HL-60 (cell line): ENCODE data around the gene LAMP5.

ENCODE experiments used
- GABPA ChIP-seq: IDR thresholded peaks from 2 replicates; pipeline ENCODE4 v1.6.1; 2012; ENCODE audit warnings: low read depth
- POLR2AphosphoS5 ChIP-seq: IDR thresholded peaks from 2 replicates; pipeline ENCODE4 v1.6.1; 2012; ENCODE audit warnings: low read depth
- TF ChIP-seq, protein P1 (sequence below): IDR thresholded peaks from one replicate; pipeline ENCODE4 v1.5.1; 2011; ENCODE audit warnings: low read length, control low read depth, inconsistent platforms; ENCODE audit not compliant: insufficient read depth
- TF ChIP-seq, protein P2 (sequence below): IDR thresholded peaks from 2 replicates; pipeline ENCODE4 v1.6.1; 2012; ENCODE audit warnings: low read depth; ENCODE audit not compliant: insufficient replicate concordance

DNA sequence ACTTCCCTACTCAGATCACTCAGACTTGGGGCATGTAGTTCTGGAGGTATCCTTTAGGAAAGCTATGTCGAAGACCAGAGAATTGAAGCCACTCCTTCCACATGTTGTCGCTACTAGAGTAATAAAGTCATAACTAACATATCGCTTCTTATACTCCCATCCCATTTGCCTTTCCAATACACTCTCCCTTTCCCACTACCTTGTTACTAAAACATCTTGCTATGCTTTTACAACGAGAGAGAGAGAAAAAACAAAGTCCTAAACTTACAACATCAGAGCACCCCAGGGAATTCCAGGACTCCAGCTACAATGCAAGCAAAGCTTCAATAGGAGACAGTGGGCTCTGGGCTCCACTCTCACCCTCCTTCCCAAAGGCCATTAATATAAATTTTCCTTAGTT is 5.1 kb upstream of the LAMP5 start:
- TF ChIP-seq GABPA (no peak), POLR2AphosphoS5 (no peak)
- TF ChIP-seq, protein P1, sequence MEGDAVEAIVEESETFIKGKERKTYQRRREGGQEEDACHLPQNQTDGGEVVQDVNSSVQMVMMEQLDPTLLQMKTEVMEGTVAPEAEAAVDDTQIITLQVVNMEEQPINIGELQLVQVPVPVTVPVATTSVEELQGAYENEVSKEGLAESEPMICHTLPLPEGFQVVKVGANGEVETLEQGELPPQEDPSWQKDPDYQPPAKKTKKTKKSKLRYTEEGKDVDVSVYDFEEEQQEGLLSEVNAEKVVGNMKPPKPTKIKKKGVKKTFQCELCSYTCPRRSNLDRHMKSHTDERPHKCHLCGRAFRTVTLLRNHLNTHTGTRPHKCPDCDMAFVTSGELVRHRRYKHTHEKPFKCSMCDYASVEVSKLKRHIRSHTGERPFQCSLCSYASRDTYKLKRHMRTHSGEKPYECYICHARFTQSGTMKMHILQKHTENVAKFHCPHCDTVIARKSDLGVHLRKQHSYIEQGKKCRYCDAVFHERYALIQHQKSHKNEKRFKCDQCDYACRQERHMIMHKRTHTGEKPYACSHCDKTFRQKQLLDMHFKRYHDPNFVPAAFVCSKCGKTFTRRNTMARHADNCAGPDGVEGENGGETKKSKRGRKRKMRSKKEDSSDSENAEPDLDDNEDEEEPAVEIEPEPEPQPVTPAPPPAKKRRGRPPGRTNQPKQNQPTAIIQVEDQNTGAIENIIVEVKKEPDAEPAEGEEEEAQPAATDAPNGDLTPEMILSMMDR: no peak
- TF ChIP-seq, protein P2, sequence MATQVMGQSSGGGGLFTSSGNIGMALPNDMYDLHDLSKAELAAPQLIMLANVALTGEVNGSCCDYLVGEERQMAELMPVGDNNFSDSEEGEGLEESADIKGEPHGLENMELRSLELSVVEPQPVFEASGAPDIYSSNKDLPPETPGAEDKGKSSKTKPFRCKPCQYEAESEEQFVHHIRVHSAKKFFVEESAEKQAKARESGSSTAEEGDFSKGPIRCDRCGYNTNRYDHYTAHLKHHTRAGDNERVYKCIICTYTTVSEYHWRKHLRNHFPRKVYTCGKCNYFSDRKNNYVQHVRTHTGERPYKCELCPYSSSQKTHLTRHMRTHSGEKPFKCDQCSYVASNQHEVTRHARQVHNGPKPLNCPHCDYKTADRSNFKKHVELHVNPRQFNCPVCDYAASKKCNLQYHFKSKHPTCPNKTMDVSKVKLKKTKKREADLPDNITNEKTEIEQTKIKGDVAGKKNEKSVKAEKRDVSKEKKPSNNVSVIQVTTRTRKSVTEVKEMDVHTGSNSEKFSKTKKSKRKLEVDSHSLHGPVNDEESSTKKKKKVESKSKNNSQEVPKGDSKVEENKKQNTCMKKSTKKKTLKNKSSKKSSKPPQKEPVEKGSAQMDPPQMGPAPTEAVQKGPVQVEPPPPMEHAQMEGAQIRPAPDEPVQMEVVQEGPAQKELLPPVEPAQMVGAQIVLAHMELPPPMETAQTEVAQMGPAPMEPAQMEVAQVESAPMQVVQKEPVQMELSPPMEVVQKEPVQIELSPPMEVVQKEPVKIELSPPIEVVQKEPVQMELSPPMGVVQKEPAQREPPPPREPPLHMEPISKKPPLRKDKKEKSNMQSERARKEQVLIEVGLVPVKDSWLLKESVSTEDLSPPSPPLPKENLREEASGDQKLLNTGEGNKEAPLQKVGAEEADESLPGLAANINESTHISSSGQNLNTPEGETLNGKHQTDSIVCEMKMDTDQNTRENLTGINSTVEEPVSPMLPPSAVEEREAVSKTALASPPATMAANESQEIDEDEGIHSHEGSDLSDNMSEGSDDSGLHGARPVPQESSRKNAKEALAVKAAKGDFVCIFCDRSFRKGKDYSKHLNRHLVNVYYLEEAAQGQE: no peak
